Fibroblast of lung (primary cell): ENCODE data around the gene ALOX5.

ENCODE experiments used
- CTCF ChIP-seq, 2 donors: IDR thresholded peaks in 1 of 2; conservative IDR thresholded peaks in 1 of 2; 1 replicate in 1 of 2; 2 replicates in 1 of 2; pipeline ENCODE4 v1.5.1; 2011 to 2012; ENCODE audit warnings: low read length in 2 of 2, control low read depth in 1 of 2, inconsistent platforms in 1 of 2, low read depth in 1 of 2, mild to moderate bottlenecking in 1 of 2
- EZH2 ChIP-seq: IDR thresholded peaks from 2 replicates; pipeline ENCODE4 v1.5.1; 2012; ENCODE audit warnings: low read length, control low read depth, mild to moderate bottlenecking; ENCODE audit errors: missing control alignments

GRCh38 chr10:45419676-45420025 is 45.6 kb downstream of the ALOX5 start:
- TF ChIP-seq CTCF (conservative IDR thresholded peaks at IDR 0.05 in 1 of 2, IDR thresholded peaks at IDR 0.05 in 1 of 2; ENCODE audit: low read depth in 1 of 2, low read length in 2 of 2) = no peak
- no peak for TF ChIP-seq EZH2
